Cardiac septum (tissue), 1 donor: ENCODE data around the gene MUC13. TPM values are rescaled to one million over a fixed set of nuclear protein-coding genes. Genes with fewer than 3 reads are reported as not detected.

Source experiments
- DNase-seq: peaks from one replicate; pipeline ENCODE4 v3.0.0-alpha.2; 2020; ENCODE audit warnings: low spot score
- intact Hi-C: fragments of 100-400 bp; cut with DNase I; formaldehyde crosslinking; loops from one replicate; pipeline ENCODE4 v1.14.0; 2022
- total RNA-seq: library from RNA; stranded (reverse); fragmentation: NEBNext Ultra II Directional; extraction: Animal tissue kit (Norgen Biotek cat#: 25700); gene quantifications from one replicate; pipeline ENCODE4 v1.2.1, GENCODE V29; 2021
- donor health status: DM: no; HTN: no; CAD: no.

MUC13 gene
- total RNA-seq, 1 donor from 2014 or later: 0.13 TPM

DNA sequence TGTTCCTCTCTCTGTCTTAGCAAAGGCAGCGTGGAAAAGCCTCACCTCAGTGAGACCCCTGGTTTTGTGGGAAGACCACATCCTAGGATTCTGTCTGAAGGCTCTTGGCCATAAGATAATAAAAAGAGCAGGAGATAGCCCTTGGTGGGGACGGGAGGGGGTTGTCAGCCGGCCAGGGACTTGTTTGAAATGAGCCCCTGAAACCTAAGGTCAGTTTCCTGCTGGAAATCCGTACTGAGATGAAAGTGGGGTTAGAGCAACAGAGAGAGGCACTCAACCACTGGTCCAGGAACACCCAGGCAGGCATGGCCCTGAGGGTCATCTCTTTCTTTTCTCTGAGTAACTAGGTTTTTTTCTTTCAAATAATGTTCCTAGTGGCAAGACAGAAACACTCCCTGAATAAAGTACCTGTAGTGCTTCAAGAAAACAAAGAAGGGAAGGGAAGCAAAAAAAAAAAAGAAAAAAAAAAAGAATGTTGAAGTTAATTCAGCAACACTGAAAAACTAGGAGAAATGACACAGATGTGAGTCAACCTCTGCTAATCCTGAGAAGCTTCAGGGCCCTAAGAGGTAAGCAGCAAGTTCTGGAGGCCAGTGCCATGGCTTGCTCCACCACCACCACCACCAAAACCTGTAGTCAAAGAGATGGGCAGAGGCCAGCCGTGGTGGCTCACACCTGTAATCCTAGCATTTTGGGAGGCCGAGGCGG is 50.6 kb downstream of the MUC13 start:
- intact Hi-C loops: no loop called here

DNA sequence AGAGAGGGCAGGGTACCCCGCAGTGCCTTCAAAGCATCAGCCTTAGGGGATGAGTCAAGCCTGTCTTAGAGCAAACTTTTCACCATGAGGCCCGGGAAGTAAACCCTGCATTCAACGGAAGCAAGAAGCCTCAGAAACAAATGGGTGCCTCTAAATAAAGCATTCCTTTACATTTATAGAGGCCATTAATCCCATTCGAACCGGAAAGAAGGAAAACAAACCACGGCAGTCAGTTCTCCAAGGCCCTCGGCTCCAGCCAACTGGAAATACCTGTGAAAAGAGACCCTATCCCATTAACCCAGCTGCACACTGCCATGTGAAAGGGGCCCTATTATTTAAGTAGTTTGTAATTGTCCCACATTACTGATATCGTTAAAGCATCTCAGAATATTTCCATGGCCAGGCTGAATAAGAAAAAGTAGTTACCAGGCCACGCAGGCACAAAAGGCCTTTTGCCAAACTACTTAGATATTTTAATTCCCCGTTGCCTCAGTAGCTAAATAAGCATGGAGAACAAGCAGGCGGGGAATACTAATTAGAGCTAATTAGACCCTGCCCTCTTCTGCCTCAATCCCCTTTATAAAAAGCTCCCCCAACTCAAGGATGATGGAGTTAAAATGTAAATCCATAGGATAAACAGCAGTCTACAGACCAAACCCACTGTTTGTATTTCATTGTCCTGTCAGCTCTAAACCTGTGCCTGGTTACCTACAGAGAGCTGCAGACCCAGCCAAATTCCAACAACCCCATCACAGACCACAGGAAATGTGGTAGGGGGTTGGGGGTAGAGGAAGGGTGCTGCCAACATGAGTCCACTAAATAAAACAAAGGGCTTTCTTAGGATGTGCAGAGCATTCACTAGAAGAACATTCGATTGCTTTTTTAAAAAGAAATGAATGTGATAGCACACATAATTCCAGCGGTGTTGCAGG is 51.5 kb downstream of the MUC13 start:
- DNase-seq: no peak
- intact Hi-C loops: no loop called here

More for the DNA sequence above, 50.6 kb downstream of the MUC13 start:
- DNase-seq: no peak

DNA sequence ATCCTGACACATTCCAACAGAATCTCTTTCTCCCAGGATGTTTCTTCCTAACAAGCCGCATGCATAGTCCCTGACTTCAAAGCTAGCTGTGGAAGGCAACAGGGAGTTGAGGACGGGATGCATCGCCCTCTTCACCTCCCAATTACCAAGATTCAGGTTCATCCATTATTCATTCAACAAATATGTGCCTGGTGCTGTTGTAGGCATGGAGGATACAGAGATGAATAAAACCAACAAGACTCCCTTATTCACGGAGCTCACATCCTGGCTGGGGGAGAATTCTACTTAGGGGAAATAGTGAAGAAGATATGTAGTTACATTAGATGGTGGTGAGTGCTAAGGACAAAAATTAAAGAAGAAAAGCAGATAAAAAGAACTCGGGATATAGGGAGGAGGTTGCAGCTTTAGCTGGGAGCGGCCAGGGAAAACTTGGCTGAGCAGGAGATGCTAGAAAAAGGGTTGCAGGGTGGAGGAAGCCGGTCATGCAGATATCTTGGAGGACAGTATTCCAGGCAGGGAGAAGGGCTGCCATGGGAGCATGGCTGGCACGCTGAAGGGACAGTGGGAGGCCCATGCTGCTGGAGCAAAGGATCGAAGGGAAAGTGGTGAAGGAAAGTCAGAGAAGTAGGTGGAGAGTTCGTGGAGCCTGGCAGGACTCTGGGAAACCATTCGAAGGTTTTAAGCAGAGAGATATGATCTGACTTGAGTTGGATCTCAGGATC is 52.4 kb downstream of the MUC13 start:
- DNase-seq: no peak
- intact Hi-C loops: no loop called here

DNA sequence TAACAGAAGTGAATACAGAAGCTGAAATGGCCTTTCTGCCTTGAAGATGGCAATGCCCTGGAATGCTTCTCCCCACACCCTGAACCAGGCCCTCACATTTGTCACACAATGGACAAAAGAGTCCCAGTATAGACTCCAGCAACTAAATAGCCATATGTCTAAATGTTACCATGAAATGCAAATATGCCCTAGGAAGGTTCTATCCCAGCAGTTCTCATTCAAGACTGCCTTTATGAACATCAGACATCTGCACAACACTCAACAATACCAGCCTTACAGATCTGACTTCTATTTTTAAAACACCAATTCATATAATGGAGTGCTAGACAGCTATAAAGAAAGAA is 55.2 kb downstream of the MUC13 start:
- no peak for DNase-seq
- intact Hi-C loops: loop anchor here (2.0 kb wide), 2 partner anchors 19 to 43 kb away; no protein-coding TSS in a partner anchor

DNA sequence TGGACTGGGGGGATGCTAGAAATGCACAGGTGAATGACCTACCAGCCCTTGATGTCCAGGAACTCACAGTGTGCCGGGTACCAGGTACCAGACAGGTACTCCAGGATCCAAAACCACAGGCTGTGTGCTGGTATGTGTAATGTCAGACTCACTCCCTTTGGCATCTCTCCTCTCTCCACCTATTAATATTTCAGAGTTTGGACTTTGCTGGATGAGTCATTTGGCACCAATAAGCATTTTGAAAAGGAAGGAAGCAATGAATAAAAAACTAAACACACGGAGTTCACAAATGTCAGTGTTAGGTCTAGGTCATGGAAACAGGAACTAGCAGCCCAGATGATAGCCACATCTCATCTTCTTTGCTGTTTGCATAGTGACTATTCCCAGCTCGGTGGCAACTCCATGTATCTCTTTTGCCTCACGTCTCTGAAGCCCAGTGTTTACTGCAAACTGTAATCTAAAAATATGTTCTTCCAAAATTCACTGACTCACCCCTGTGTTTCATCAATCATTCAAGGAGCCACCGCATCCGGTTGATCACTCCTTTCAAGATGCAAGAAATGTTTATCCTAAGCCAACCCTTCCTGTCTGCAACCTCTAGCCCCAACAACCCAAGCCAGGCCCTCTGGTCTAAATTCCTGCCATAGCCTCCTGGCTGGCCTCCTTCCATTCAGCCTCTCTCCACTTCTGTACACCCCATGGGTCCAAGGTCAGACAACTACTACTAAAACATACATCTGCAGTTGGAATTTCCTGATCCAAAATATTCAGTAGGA is 55.8 kb downstream of the MUC13 start:
- intact Hi-C loops: loop anchor here (2.0 kb wide), 2 partner anchors 18 to 42 kb away; no protein-coding TSS in a partner anchor
- peak; percentile 66 for DNase-seq

DNA sequence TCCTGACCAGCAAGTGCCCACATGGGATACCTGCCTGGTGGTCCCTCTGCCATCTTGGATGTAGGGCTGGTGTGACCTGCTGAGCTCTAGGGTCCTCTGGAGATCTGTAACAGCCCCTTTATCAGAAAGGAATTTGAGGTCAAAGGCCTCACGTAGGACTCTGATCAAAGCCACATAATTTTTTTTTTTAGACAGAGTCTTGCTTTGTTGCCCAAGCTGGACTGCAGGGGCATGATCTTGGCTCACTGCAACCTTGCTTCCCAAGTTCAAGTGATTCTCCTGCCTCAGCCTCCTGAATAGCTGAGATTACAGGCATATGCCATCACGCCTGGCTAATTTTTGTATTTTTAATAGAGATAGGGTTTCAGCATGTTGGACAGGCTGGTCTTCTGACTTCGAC is 56.9 kb downstream of the MUC13 start:
- intact Hi-C loops: loop anchor here (2.0 kb wide), 2 partner anchors 17 to 41 kb away; no protein-coding TSS in a partner anchor
- no peak for DNase-seq

DNA sequence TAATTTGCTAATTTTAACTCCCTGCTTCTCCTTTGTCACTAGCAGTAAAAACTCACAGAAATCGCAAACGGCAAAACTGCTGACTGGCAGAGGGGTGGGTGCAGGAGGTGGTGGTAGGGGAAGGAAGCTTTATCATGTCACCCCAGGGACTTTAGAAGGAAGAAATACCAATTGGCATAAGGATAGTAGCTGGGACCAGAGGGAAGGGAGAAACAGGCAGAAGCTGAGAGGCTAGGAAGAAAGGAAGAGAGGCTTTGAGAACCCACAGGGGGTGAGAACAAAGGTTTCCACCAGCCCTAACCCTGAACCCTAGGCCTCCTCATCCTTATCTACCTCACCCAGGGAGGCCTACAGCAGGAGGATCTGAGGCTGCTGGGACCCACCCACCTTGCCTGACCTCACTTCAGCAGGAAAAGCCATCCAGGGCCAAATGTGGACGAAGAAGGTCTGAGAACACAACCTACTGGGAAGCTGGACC is 58.1 kb downstream of the MUC13 start:
- peak; percentile 50 for DNase-seq
- intact Hi-C loops: no loop called here

DNA sequence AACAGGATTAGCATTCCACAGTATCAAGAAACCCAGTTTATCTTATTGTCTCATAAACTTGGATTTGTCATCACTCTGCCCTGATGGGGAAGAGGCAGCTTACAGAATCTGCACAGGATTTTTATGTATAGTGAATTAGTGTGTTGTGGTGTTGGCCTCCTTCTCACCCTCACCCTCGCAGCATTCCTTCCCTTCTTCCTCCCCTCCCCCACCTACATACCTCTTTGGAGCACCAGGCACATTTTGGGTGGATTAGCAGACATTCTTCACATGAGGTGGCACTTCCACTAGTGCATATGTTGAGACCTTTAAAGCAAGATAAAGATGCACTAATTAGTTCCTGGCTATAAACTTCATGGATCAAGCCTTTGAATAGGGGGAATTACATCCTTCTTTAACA is 61.3 kb downstream of the MUC13 start:
- intact Hi-C loops: no loop called here

DNA sequence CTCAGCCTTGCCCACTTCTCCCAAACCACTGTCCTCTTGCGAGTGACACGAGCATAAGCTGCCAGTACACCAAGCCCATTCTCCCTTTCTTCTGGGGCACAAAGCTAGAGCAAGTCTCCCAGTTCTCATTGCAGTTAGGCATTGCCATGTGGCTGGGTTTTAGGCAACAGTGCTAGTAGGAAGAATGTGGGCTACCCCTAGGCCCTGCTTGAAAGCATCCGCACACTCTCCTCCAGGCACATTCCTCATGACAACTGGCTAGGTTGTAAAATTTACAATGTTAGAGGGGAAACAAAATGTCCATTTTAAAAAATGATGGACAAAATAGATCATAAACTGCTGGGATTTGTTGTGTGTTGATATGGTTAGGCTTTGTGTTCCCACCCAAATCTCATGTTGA is 67.0 kb downstream of the MUC13 start:
- intact Hi-C loops: no loop called here
- DNase-seq: peak; percentile 29

More for the DNA sequence above, 61.3 kb downstream of the MUC13 start:
- no peak for DNase-seq

DNA sequence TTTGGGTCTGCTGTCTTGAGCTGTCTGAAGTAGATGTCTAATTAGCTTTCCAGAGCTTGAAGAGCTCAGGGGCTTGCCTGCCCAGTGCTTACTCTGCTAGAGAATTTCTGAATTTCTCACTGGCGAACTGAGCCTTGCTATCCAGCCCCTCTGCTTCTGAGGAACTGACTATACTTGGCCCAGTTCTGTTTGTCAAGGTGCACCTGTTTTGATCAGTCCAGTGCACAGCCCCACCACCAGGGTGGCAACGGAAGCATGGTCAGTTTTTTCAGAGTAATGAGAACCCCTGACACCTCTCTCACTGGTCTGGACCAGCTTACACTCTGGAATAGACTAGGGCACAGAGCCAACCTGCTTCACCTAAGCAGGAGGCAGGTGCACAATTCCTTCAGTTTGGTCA is 72.5 kb downstream of the MUC13 start:
- DNase-seq: no peak
- intact Hi-C loops: no loop called here

DNA sequence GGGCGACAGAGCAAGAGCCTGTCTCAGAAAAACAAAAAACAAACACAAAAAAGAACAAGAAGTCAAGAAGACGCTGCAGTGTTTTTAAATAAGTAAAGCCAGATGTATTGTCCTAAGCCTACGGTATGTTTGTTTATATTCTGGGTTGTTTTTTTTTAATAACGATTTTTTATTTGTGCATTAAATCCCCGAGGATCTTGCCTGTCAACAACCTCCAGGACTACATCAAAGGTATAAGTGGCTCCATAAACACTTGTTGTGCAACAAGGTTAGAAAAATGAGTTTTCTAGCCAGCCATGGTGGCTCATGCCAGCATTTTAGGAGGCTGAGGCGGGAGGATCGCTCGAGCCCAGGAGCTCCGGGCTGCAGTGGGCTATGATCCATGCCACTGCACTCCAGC is 73.5 kb downstream of the MUC13 start:
- DNase-seq: no peak
- intact Hi-C loops: loop anchor here (2.0 kb wide), 1 partner anchor 18 kb away; no protein-coding TSS in a partner anchor

DNA sequence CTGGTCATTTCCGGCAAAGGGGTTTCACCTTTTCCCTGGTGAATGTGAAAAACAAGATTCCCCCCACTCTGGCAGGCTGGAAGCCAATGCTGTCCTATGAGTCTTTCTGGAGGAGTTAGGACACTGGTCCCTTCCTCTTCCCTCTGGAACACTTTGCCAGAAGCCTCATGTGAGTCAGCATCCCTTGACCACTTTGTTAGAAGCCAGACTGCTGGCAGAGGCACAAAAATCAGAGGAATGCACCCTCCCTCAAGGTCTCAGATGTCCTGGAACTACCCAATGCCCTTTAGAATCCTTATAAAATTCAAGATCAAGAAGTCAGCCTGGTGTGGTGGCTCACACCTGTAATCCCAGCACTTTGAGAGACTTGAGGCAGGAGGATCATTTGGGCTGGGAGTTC is 74.0 kb downstream of the MUC13 start:
- peak; percentile 89 for DNase-seq

DNA sequence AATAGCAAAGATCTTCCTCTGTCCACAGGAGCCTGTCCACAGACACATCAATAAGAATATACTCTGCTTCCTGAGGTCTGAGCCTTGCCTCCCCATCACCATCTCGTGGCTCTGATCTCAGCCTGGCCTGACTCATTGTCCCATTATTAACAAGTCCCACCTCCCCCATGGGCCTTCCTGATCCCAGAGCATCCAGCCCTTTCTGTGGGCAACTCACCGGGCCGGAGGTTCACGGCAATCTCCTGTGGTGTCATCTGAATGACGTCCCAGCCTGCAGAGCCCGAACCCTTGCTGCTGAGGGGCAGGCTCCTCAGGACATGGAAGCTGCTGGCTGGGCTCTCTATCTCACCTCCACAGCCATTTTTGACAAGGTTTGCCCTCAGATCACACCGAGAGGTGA is 75.5 kb downstream of the MUC13 start:
- intact Hi-C loops: no loop called here
- DNase-seq: no peak

More for the DNA sequence above, 74.0 kb downstream of the MUC13 start:
- intact Hi-C loops: loop anchor here (2.0 kb wide), 1 partner anchor 18 kb away; no protein-coding TSS in a partner anchor

DNA sequence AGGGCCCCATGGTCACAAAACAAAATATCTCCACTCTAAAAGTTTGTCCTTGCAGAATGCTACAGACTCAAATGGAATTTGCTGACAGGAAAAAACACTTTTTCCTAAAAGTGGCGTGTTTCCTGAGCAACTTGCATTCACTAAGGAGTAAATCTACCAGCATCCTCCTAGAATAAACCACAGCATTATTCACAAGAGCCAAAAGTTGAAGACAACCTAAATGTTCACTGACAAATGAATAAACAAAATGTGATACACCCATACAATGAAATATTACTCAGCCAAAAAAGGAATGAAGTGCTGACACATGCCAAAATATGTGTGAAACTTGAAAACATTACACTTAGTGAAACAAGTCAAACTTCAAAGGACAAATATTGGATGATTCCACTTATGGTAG is 76.3 kb downstream of the MUC13 start:
- intact Hi-C loops: loop anchor here (1.0 kb wide), 1 partner anchor 20 kb away; no protein-coding TSS in a partner anchor
- no peak for DNase-seq

DNA sequence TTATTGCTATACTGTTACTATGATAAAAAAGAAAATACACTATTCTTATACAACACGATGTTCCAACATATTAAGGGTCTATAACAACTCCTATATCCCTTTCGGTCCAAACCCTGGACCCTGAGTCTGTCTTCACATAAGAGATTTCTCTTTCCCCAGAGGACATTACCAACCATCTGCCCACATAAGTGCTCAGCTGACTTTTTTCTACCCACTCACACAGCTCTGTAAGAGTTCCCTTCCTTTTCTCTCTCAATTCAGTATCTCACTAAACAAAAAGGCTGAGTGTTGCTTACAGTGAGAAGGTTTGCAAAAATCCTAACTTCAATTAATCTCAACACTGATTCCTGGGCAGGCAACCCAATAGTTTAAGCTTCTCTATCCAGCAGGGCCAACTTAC is 77.9 kb downstream of the MUC13 start:
- DNase-seq: no peak
- intact Hi-C loops: no loop called here
